Heart left ventricle (tissue), 13 donors: Measurements from ENCODE around the gene DOCK2.

Experiments
- POLR2A ChIP-seq, 2 donors: fragments of 450-650 bp; IDR thresholded peaks; one replicate each; pipeline ENCODE4 v1.6.1; 2017; ENCODE audit warnings: antibody characterized with exemption in 2 of 2, mild to moderate bottlenecking in 2 of 2, moderate library complexity in 2 of 2
- TF ChIP-seq, protein P1 (sequence below), 12 donors: fragments of 200-600 bp; sonication (generic) in 4 of 12; IDR thresholded peaks; one replicate each; pipeline versions ENCODE4 v1.5.0 to v1.8.0; 2018 to 2022; ENCODE audit warnings: antibody characterized with exemption in 12 of 12, mild to moderate bottlenecking in 5 of 12
- donor health status: ischemic (EF 13 %, LVEDD 7.1; RV severe dilation, severe dysfunction).
- donor health status: DM: no; HTN: yes; CAD: no.
- donor health status: DM: no; HTN: no; CAD: no.
- donor health status: ischemic (EF 25% LVEDD 6.9; RV normal size, moderate dysfunction).
- donor health status: ischemic (EF 25% LVEDD 5.7; RV mildly dilated, moderate dysfunction).
- donor health status: ischemic (EF 35%, LVEDD 5.7; RV mildly dilated, moderate dysfunction).
- donor health status: nonischemic (EF 11% LVEDD 7.7; RV severe dilation, severe dysfunction).
- donor health status: DM: yes; HTN: yes; CAD: no.
- donor health status: PGD.
- donor health status: ischemic (EF 29% LVEDD 5.4; RV normal size, mild dysfunction).
- donor health status: nonischemic (EF 23%, LVEDD 6.1; RV moderate dilation, normal function).

DNA sequence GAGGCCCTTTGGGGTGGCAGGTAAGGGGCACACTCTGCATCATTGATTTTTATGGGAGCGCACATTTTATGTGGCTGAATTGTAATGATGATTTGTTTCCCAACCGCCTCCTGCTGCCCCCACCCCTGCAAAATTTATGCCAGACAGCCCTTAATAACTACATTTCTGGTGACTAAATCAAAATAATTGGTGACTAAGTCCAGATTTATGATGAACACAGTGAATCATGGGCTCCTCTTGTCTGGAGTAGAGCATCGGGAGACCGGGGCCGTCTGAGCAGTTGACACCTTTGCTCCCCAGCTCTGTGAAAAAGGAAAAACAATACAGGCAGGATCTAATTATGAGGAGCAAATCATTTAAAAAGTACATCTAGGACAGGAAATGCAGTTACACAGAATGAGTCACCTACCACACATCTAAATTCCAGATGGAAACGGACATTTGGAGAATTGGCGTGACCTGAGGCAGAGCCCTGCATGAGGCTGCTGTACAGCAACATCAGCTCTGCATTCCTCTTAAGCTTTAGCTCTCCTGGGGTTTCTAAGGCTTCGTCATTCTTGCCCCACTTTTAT lies 58.9 kb downstream of the DOCK2 start:
- TF ChIP-seq, protein P1, sequence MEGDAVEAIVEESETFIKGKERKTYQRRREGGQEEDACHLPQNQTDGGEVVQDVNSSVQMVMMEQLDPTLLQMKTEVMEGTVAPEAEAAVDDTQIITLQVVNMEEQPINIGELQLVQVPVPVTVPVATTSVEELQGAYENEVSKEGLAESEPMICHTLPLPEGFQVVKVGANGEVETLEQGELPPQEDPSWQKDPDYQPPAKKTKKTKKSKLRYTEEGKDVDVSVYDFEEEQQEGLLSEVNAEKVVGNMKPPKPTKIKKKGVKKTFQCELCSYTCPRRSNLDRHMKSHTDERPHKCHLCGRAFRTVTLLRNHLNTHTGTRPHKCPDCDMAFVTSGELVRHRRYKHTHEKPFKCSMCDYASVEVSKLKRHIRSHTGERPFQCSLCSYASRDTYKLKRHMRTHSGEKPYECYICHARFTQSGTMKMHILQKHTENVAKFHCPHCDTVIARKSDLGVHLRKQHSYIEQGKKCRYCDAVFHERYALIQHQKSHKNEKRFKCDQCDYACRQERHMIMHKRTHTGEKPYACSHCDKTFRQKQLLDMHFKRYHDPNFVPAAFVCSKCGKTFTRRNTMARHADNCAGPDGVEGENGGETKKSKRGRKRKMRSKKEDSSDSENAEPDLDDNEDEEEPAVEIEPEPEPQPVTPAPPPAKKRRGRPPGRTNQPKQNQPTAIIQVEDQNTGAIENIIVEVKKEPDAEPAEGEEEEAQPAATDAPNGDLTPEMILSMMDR (IDR thresholded peaks at IDR 0.05): no peak
- TF ChIP-seq POLR2A (IDR thresholded peaks at IDR 0.05): no peak
